CD4-positive, alpha-beta T cell treated with Interleukin-2 at 100 ng/mL for 4 hours (primary cell): ENCODE measurements around the gene CYSLTR2.
"Not testable (repeated sequence)": the region's sequence is repeated elsewhere in the genome, so short reads cannot be mapped to it uniquely, and the experiment has no call there.

Experiments used
- DNase-seq: peaks from one replicate; pipeline ENCODE4 v3.0.0-alpha.2; 2020; ENCODE audit warnings: low spot score

CYSLTR2 gene

DNA sequence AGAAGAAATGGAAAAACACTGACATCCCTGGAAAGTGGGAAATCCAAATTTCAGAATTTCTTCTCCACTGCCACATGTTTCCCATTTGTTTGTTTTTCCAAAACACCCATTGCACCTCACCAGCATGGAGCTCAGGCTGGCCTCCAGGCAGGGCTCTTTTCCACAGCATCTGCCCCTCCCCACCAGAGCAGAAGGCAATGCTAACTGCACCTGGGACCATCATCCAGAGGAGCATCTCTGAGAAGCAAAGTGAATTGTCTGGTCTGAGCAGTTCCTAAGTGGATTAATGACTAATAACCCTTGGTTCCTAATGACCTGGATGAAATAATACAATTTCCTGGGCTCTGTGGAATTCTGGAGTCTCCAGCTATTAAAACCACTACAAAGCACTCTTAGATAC, 8.8 kb upstream of the CYSLTR2 start:
- DNase-seq, result no peak

- no peak for DNase-seq
Observed at GRCh38 chr13:48645845-48646244, 7.9 kb upstream of the CYSLTR2 start.

GRCh38 chr13:48646791-48647190, 6.9 kb upstream of the CYSLTR2 start:
- no peak for DNase-seq

DNA sequence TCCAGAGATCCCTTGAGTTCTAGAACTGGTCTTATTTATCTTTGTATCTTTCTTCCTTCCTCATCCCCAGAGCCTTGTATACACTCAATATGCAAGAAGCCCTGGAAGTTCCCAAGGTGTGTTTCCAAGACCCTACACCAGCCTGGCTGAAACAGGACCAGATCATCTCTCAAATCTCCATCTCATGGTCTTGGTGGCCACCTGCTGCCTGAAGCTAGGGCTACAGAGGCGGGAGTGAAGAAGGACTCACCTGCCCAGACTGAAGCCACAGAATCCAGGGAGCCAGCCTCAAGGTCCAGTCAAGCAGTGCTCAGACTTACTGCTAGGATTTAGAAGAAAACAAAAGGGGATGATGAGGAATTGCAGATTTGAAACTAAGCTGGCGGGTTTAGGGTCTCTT, 6.1 kb upstream of the CYSLTR2 start:
- DNase-seq, result no peak

DNA sequence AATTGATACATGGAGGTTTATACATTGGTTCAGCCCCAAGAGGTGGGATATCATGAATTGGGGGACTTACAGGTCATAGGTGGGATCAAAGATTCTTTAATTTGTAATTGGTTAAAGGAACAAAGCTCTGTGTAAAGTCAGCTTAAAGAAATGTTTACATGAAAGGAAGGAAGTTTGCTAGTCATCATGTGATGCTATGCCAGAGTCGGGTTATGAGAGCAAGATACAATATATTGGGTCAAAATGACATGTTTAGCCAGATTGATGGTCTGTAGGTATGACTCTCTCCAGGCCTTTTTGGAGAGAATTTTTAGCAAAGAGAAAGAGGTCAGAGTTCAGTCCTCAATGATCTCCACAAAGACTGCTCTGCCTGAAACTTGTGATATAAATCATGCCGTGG, 5.3 kb upstream of the CYSLTR2 start:
- no peak for DNase-seq

DNA sequence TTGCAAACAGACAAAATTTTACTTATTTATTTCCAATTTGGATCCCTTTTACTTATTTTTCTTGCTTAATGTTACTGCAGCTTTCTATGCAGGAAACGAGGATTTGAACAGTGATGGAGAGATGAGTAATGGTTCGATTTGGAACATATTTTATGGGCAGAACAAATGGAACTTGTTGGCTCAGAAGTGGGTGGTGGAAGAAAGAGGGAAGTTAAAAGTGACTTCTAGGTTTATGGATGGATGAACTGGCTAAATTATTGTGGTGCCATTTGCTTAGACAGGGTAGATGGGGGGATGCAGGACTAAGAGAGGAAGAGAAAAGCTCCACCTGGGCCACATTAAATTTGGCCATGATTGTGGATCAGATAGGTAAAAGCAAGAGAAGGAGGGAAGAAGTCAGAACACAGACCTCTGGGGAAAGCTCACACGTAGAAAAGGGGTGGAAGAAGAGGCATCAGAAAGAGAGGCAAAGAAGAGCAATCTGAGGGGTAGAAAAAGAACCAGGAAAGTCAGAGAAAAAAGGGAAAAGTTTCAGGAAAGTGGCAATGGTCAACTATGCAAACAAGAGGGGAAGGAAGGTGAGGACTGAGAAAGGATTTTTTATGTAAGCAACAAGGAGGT, 768 bp upstream of the CYSLTR2 start:
- no peak for DNase-seq

DNA sequence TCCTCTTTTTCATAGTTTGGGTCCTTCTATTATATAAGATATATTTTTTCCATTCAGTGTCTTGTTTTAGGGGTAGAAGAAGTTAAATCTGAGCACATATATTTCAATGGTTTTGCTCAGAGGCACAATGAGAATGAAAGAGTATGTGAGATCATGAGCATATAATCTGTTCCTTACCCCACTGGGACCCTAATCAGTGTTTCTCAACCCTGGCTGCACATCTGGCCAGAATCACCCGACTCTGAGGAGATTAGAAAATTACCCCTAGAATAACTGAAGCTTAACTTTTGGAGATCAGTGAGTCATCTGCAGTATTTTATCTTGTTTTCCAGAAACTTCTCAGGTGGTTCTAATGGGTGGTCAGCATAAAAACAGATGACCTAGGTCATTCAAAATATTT, 782 bp downstream of the CYSLTR2 start:
- DNase-seq, result no peak

- no peak for DNase-seq
Observed at GRCh38 chr13:48655291-48655690, 1.6 kb downstream of the CYSLTR2 start.

GRCh38 chr13:48656608-48657007, 2.9 kb downstream of the CYSLTR2 start:
- DNase-seq, result no peak

- DNase-seq, result no peak
Observed at GRCh38 chr13:48660361-48661076, 6.8 kb downstream of the CYSLTR2 start.

- no peak for DNase-seq
Observed at GRCh38 chr13:48661107-48661506, 7.4 kb downstream of the CYSLTR2 start.

DNA sequence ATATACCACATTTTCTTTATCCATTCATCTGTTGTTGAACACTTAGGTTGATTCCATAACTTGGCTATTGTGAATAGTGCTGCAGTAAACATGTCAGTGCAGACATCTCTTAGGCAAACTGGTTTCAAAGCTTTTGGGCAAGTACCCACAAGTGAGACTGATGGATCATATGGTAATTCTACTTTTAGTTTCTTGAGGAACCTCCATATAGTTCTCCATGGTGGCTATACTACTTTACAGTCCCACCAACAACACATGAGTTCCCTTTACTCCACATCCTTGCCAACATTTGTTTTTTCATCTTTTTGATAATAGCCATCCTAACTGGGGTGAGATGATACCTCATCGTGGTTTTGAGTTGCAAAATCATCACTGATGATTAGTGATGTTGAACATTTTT, 8.5 kb downstream of the CYSLTR2 start:
- no peak for DNase-seq

DNA sequence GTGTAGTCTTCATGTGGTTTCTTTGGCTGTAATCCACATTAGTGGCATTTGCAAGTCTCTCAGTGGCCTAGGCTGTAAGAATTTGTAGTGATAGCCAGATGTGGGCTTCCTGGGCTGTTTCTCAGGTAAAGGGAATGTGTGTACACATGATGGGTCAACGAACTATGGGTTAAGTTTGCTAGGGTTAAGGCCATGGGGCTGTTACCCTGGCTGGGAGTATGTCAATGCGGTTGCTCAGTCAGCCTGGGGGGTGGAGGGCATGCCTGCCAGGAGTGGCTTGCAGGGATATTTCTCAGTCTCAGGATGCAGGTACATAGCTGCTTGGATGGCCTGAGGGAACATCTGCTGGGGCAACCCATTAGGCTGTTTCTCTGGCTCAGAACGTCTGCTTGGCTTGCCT, 13.4 kb downstream of the CYSLTR2 start:
- DNase-seq, result no peak

- not testable (repeated sequence) for DNase-seq
Observed at GRCh38 chr13:48671421-48671820, 17.7 kb downstream of the CYSLTR2 start.

DNA sequence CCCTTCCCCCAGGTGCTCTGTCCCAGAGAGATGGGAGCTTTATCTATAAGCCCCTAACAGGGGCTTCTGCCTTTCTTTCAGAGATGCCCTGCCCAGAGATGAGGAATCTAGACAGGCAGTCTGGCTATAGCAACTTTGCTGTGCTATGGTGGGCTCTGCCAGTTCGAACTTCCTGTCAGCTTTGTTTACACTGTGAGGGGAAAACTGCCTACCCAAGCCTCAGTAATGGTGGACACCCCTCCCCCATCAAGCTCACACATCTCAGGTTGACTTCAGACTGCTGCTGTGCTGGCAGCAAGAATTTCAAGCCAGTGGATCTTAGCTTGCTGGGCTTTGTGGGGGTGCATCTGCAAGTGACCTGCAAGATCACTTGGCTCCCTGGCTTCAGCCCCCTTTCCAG, 21.5 kb downstream of the CYSLTR2 start:
- DNase-seq, result no peak

DNA sequence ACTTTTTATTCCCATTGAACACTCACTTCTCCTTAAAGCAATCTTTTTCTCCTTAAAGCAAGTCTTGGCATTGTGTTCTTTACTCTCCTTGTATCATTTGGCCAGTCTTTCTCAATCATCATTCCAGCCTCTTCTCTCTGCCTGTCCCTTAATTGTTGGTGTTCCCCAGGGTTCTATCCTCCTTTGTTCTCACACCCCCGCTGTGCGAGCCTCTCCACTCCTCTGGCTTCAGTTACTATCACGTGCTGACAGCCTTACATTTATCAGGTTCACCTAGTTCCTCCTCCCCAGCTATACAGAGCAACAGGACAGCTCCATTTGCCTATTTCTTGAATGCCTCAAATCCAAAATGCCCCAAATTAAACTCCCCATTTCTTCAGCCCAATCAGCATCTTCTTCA, 24.6 kb downstream of the CYSLTR2 start:
- no peak for DNase-seq

DNA sequence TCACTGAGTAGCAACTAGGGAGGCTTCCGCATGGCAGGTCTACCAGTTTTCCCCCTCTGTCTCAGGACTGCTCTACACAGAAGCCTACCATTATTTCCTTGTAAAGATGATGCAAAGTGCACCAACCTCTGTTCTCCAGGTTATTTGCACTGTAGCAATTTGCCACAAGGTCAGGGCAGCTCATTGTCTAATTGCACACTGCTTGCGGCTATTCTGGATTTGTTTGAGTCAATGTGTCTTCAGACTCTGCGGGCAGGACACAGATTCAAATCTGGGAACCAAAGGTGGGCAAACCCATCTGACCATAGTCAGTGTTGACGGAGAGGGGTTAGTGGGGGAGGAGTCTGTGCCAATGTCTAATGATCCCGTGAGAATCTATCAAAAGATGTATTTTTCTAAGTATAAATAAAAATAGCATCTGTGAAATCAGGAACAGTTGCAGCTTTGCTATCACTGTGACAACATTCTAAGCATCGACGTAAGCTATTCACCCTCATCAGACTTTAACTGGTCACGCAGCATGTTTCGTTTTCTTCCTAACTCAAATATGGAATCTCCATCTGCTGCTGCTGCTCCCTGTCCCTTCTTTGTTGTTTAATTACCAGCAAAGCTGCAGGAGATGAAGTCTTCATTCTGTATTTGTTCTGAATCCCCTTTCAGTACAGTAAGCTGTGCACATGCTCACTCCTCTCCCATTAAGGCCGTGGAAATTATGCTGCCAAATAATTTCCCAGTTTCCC, 26.4 kb downstream of the CYSLTR2 start:
- DNase-seq, result no peak

GRCh38 chr13:48680756-48681392, 27.1 kb downstream of the CYSLTR2 start:
- no peak for DNase-seq

- no peak for DNase-seq
Observed at GRCh38 chr13:48681905-48682304, 28.2 kb downstream of the CYSLTR2 start.

DNA sequence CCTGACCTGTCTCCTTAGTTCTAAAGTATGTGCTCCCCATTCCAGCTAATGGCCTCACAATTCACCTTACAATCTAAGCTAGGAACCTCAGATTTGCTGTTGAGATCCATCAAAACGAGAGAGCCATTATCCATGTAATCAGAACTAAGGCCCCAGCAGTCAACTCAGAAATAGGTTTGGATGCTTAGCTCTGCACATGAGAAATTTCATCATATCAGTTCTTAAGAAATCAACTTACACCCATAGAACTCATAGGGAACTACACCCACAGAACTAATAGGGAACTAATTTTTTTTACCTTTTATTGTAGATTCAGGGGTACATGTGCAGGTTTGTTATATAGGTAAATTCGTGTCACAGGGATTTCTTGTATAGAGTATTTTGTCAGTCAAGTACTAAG, 28.7 kb downstream of the CYSLTR2 start:
- no peak for DNase-seq

DNA sequence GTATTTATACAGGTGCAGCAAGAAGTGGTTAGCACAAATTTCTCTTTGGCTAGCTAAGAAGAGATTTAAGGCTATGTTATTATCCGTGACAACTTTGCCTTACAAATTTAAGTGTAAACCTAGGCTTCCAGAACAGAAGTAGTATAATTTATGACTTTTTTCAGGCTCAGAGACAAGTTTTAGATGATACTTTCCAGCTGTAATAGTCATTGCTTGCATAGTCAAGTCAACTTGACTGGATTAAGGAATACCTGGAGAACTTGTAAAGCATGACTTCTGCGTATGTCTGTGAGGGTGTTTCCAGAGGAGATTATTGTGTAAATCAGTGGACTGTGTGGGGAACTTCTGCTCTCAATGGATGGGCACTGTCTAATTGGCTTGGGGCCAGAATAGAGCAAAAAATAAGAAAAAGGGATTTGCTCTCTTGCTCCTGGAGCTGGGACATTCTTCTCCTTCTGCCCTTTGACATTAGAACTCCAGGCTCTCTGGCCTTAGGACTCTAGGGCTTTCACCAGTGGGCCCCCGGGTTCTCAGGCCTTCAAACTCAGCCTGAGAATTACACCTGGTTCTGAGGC, 33.0 kb downstream of the CYSLTR2 start:
- DNase-seq, result no peak

DNA sequence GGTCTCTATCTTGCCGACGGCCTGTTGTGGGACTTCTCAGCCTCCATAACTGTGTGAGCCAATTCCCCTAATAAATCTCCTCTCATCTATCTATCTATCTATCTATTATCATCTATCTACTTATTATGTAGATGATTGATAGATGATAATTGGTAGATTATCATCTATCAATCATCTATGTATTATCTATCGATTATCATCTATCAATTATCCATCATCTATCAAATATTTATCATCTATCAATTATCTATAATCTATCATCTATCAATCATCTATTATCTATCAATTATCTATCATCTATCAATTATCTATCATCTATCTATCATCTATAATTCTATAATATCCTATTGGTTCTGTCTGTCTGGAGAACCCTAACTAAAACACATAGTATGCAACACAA, 33.5 kb downstream of the CYSLTR2 start:
- no peak for DNase-seq

DNA sequence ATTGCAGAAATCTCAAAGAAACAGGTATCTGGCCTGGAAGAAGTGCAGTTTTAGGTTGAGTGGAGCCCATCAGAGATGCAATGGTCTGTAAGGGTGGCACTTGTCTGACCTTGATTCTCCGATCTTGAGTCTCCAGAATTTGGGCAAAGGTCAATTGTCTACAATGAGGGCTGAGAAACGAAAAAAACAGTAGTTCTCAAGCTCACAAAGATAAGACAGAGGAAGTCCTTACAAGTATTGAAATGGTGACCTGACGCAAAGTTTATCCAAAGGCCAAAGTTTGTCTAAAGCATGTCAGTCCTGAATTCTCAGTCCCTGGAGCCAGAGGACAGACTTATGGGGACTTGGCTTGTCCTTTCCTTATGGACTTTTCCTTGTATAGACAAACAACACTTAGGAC, 40.3 kb downstream of the CYSLTR2 start:
- DNase-seq, result no peak
